ENCODE measurements around the gene GSS.

Gene GSS

DNA sequence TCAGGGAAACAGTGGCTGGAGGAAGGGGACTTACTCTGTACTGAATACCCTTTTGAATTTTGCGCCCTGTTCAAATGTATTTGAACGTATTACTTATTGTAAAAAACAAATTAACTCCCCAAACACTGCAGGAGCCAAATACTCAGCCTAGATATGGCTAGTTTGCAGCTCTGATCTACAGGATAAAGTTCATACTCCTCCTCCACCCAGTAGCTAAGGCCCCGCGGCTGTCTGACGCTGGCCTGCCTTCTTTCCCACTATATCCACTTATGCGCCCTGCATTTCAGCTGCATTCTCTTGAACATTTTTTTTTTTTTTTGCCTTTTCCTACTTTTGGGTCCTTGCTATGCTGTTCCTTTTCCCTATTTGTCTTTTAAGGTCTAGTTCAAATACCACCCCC, 6.5 kb downstream of the GSS start:
- no peak for DNase-seq (ENCODE audit: extremely low read depth in 1 of 2, low read depth in 1 of 2)

DNA sequence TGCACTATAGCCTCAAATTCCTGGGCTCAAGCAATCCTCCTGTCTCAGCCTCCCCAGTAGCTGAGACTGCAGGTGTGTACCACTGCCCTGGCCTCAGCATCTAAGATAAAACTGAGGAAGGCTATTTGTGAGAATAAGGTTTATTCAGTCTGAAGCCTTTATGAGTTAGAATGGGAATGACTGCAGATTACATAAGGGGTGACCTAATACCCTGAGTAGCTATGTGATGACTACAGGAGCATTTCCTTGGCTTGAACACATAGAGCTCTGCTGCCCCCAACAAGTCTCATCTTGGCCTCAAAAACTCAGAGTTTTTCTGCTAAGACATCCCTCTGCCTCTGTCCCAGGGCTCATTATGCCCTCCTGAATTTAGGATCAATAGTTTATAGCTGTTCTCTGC, 7.6 kb downstream of the GSS start:
- no peak for DNase-seq (ENCODE audit: extremely low read depth in 1 of 2, low read depth in 1 of 2)

DNA sequence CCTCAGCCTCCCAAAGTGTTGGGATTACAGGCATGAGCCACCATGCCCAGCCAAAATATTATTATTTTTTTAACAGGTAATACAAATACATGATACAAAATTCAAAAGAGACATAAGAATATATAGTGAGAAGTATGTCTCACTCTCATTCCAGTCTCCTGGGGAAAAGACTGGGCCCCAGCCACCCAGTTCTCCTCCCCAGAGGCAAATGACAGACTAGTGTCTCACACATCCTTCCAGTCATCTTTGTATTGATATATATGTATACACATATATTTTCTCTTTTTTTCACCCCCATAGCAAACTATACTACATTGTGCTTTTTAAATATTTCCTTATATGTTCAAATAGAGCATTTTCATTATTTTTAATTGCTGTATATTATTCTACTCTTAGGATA, 8.3 kb downstream of the GSS start:
- DNase-seq (ENCODE audit: extremely low read depth in 1 of 2, low read depth in 1 of 2): no peak

DNA sequence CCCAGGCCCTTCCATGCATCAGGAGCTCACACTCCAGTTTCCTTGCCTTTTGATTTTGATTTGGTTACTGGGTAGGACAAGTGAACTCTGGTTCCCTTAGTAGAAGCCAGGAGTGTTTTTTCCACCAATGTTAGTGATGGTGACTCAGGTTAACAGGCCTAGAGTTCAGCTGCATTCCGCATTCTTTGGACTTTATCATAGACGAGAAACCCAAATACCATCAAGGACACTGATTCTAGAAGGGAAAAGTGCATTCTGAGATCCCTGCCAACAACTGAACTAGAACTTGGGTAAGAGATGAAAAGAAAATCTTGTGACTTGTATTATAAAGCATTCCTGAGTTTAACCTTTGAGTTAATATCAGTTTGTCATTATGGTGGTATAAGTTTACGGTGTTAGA, 8.9 kb downstream of the GSS start:
- DNase-seq (ENCODE audit: extremely low read depth in 1 of 2, low read depth in 1 of 2): no peak

DNA sequence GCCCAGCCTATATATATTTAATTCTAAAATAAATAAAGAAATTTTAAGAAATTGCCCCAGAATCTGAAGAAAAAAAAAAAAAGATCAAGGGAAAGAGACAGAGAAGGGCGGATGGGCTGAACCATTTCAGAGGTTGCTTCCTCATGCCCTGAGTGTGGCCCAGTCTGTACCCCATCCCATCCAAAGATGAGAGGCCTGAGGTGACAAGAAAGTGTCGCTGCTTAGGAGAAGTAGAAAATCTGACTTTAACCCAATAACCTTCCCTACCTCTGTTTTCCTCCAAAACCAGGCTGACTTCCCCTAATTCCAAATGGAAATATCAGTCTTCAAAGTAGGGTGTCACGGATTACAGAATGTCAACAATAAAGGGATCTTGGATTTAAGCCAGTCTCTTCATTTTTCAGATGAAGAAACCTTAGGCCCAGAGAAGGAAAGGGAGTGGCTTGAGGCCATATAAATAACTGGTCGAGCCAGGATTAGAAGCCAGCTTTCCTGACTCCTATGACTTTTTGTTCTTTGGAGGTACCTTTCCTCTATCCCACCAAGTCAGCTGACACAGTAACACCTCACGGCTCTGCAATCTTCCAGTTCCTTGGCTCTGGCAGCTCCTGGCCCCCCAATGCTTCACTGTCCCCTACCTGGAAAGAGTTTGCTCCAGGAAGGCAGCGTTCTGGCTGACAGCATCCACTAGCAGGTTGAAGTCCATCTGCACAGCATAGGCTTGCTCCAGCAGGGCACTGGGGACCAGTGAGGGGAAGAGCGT, 10.1 kb downstream of the GSS start:
- no peak for DNase-seq (ENCODE audit: extremely low read depth in 1 of 2, low read depth in 1 of 2)

DNA sequence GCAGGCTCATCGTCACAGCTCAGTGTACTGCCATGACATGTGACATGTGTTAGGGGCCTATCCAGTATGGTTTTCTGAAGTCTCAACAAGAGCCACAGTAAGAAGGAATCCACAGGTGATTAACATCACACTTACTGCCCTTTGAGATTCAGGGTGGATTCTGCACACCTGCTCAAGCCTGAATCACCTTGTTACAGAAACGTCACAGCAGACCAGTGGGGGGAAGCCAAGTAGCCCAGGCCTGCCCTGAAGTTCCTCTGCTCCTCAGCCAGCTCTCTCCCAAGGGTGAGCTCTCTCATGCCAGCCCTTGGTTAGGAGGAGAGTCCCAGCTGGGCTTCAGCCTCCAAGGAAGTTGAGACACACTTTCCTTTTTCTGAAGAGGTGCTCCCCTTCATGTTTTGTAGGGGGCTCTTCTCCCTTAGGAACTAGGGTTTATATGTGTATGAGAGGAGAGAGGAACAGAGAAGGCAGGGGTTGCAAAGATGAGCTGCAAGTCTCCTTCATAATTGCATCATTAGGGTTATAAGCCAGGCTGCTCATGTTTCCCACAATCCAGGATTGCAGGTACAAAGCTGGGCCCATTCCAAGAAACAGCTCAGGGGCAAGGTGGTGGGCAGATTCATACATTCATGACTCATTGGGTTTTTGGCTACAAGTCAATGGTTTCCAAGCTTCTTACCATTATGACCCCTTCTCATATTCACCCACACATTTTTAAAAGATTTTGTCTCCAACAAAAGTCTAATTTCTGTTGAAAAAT, 11.6 kb downstream of the GSS start:
- no peak for DNase-seq (ENCODE audit: extremely low read depth in 1 of 2, low read depth in 1 of 2)

DNA sequence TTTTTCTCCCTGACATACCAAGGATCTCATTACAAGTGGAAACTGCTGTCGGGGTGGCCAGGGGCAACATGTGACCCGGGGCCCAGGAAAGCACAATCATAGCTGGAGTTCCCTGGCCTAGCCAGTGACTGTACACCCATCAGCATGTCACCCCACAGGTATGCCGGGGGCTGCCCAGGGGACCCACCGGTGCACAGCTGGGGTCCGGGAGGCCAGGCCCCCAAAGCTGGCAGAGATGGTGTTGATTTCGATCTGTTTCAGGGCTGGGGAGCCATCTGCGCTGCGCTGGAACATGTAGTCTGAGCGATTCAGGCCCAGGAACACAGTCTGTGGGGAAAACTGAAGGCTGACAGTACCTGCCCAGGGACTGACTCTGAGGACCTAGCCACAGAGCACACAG, 13.3 kb downstream of the GSS start:
- DNase-seq (ENCODE audit: extremely low read depth in 1 of 2, low read depth in 1 of 2): no peak

DNA sequence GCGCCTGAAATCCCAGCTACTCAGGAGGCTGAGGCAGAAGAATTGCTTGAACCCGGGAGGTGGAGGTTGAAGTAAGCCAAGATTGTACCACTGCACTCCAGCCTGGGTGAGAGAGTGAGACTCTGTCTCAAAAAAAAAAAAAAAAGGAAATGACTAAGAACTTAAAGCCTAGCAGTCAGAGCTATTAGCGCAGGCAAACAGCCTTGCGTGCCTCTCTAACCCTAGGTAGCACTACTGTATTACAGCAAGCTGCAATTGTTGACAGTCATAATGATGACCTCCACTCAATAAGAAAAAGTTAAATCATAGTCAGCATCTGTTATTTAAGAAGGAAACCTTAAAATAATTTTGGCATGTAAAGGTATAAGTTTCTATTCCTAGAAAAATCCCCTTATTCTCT, 14.4 kb downstream of the GSS start:
- DNase-seq (ENCODE audit: extremely low read depth in 1 of 2, low read depth in 1 of 2): no peak

DNA sequence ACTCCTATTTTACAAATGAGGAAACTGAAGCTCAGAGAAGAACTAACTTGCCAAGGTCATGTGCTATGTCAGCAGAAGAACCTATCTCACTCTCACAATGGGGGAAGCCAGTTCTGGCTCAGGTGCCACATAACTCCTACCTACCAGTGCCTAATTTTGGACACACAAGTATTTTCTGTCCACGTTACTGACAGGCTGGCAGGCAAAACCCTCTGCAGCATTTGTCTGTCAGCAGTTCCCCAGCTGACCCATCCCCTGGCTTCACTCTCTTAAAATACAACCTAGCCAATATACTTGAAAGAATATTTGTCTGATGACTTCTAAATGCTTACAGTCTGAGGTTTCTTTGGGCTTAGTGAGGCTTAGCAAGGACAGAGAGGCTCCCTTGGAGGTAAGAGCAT, 15.5 kb downstream of the GSS start:
- no peak for DNase-seq (ENCODE audit: extremely low read depth in 1 of 2, low read depth in 1 of 2)

DNA sequence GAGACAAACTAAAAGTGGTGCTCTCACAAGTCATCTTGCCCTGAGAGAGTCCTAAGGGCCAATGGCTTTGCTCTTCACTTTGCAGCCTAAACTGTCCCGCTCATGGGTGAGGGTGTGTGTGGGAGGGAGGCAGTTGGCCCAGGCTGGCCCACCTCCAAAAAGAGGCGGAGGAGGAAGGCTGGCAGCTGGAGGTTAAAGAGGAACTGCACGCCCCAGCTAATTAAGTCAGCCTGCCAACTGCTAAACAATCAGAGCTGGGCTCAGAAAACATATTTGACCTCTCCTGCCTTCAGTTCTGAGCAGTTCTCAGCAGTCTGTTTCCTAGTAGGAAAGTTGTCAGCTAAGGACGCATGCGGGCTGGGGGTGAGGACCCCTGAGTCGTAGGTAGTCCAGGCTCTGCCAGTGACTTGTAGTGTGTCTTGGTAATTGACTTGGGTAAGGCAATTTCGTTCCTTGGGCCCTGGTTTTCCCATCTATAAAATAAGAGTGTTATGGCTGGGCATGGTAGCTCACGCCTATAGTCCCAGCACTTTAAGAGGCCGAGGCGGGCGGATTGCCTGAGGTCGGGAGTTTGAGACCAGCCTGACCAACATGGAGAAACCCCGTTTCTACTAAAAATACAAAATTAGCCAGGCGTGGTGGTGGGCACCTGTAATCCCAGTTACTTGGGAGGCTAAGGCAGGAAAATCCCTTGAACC, 17.0 kb downstream of the GSS start:
- DNase-seq (ENCODE audit: extremely low read depth in 1 of 2, low read depth in 1 of 2): no peak

DNA sequence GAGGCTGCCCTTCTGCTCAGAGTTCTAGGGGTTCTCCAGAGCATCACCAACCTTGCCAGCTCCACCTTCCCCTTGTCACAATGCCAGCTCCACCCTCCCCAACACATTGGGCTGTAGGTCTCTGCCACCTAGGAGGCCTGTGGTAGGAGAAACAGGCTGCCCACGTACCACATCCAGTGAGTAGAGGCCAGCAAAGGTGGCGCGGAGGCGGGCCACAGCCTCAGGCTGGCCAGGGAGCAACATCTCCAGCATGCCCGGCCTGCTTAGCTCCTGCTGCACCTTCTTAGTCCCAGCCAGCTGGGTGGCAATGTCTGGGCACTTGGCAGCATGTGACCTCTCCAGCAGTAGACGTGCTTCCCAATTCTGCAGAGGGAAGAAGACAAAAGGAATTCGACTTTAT, 23.8 kb downstream of the GSS start:
- no peak for DNase-seq (ENCODE audit: extremely low read depth in 1 of 2, low read depth in 1 of 2)

DNA sequence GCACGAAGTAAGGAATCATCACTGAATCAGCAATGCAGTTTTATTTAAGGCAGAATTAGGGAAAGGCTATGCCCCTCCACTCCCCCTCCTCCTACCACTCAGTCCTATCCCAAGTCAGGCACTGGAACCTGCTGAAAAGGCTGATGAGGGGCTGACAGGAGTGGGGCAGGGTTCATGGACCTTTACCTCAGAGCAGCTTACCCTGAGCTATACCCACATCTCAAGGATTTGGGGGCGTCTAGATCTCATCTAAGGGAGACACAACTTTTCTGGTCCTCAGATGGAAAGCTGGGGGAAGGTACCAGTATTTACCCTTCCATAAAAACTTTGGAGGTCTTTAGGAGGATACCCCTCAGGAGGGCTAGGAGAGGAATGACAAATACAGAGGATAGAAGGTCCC, 27.2 kb downstream of the GSS start:
- DNase-seq (ENCODE audit: extremely low read depth in 1 of 2, low read depth in 1 of 2): no peak

DNA sequence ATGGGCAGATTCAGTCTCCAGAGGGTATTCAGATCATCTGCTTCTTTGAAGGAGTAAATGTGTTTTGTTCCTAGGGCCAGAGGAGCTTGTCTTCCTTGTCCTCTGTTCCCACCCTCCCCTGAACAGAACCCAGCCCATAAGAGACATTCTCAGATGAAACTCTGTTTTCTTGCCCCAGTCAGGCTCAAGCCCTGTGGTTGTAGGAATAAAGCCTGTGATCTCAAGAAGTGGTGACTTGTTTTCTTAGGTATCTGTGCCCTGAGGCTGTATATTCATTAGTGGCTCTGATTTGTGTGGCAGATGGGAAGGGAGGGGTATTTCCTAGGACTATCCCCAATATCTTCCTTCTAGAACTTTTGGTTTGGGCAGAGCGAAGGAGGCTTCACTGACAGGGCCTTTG, 27.9 kb downstream of the GSS start:
- DNase-seq (ENCODE audit: extremely low read depth in 1 of 2, low read depth in 1 of 2): no peak

DNA sequence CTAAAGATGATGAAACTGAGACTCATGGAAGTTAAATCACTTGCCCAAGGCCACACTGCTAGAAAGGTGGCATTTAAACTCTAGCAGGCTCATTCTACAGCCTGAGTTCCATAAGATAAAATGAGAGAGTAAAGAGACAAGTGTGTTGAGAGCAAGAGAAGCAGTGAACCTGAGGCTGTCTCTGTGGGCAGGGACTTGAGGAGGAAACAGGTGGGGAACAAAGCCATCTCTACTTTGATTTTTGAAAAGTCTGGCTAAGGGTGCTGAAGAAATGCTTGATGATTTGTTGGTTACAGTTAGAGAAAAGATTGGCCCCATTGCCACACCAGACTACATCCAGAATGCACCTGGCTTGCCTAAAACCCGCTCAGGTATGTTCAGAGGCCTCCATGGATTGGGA, 29.0 kb downstream of the GSS start:
- no peak for DNase-seq (ENCODE audit: extremely low read depth in 1 of 2, low read depth in 1 of 2)

DNA sequence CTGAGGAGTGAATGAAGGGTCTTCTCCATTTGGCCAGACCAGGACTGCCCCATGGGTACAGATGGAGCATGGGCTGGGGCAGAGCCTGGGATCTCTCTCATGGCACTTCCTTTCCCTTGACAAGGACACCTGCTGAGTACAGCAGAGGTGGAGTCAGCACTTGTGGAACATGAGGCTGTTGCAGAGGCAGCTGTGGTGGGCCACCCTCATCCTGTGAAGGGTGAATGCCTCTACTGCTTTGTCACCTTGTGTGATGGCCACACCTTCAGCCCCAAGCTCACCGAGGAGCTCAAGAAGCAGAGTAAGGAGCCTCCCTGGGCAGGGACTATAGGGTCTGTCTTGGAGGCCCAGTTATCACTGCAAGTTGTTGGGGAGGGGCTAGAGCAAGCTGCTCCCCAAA, 29.6 kb downstream of the GSS start:
- no peak for DNase-seq (ENCODE audit: extremely low read depth in 1 of 2, low read depth in 1 of 2)

DNA sequence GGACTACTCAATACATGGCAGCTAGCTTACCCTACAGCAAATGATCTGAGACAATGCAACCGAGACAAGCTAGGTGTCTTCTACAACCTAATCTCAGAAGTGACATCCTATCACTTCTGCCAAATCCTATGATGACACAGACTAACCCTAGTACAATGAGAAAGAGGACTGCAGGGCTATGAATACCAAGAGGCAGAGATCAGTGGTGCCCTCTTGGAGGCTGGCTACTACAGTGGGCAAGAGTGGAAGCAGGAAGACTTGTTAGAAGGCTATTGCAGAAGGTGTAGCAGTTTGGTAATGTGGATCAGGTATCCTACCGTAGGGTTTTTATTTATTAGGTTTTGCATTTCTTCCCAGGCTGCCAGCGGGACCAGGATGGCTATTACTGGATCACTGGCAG, 30.3 kb downstream of the GSS start:
- no peak for DNase-seq (ENCODE audit: extremely low read depth in 1 of 2, low read depth in 1 of 2)

DNA sequence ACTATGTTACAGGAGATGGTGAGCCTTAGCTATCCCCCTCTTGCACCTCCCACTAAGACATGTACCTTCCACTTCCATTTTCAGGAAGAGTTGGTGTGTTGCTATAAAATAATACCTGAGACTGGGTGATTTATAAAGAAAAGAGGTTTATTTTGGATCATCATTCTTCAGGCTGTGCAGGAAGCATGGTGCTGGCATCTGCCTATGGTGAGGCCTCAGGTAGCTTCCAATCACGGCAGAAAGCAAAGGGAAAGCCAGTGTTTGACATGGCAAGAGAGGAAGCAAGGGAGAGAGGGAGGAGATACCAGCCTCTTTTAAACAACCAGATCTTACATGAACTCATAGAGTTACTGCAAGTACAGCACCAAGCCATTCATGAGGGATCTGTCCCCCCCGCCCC, 32.2 kb downstream of the GSS start:
- DNase-seq (ENCODE audit: extremely low read depth in 1 of 2, low read depth in 1 of 2): no peak

DNA sequence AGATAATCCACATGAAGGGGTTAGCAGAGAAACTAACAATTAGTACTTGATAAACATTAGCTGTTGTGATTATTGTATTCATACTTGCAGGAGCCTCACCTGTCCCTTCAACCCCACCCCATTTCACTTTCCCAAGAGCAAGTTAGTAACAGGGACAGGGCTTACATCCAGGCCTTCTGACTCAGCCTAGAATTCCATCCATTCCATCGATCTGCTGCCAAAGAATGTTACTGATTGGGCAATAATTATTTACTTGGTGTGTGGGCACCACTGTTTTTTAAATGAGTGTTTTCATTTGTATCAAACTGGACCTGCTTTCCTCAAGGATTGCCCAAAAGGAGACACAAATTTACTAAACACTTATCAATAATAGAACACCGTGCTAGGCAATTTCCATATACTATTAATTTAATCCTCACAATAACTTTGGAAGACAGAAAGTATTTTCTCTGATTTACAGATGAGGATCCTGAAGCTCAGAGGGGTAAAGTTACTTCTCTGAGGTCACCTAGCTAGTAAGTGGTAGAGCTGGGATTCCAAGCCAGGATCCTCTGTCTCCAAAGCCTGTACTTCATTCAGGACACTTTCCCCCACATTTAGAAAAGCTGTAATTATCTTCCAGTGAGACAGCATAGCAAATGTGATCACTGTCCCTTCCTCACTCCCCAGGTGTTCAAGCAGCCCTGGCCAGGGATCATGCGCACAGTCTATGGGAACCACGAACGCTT, 32.8 kb downstream of the GSS start:
- no peak for DNase-seq (ENCODE audit: extremely low read depth in 1 of 2, low read depth in 1 of 2)

DNA sequence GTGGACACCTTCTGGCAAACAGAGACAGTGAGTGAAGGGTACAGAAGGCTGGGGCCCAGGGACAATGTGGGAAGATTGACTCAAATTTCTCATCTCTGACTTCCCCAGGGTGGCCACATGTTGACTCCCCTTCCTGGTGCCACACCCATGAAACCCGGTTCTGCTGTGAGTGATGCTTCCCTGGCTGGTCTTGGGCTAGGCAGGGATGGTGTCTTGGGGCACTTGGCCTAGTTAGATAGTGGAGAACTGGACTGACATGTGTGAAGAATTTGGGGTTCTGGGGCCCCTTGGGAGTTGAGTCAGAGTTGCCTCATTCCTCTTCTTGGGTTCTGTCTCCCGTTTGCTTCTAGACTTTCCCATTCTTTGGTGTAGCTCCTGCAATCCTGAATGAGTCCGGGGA, 34.2 kb downstream of the GSS start:
- DNase-seq (ENCODE audit: extremely low read depth in 1 of 2, low read depth in 1 of 2): peak in 1 of 2 donors; percentile 30

DNA sequence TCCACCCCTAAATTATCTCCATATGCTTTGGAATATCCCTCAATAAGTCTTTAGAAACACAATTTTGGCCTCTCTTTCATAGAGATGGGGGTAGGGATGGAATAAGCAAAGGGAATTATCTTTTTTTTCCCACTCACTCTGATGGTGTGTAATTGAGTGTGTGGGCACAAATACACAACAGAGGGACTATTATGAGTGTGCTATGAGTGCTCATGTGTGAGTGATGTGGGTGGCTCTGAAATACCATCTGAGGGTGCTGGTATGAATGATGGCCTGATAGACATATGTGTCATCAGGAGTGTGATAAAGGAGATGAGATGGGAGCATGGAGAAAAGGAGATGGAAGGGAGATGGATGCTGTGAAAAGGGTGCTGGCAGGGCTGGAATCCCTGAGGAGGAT, 35.6 kb downstream of the GSS start:
- no peak for DNase-seq (ENCODE audit: extremely low read depth in 1 of 2, low read depth in 1 of 2)

DNA sequence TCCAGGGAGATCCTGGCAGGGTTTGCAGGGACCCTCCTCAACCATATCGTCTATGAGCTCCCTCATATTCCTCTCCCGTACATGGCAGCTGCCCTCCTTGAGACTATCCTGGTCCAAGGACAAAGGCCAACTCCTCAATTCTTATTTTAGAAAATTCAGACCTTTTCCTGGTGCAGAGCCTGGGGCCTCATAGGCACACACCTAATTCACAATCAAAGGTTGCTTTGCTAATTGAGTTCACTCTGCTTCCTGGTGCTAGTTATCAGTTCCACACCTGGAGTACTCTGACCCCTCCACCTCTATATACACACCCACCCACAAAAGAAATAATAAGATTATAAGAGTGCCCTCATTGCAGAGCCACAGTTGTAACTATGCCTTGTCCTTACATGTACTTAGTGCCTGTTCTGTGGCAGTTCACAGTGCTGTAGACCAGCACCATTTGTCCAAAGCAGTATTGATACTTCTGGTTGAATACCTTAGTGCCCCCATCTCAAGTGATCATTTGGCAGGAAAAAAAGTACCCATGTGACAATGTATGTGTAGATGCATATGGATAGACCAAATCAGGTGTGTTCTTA, 38.7 kb downstream of the GSS start:
- DNase-seq (ENCODE audit: extremely low read depth in 1 of 2, low read depth in 1 of 2): no peak
